ENCODE data around the gene MAN1C1. TPM values are rescaled to one million over a fixed set of nuclear protein-coding genes. Genes with fewer than 3 reads are reported as not detected.

Gene MAN1C1
- total and polyA plus RNA-seq, 4 donors, result 4.6 to 14.7 (median 13.1) TPM

- 94% methylated on average over 3 of the region's 3 CpGs for WGBS, 2 donors
- TF ChIP-seq CTCF (IDR thresholded peaks at IDR 0.05; ENCODE audit: control extremely low read depth, extremely low read depth), result no peak
These were observed 3.5 kb upstream of the MAN1C1 start for GRCh38 chr1:25613091-25613490.

GRCh38 chr1:25614501-25615171 is 2.0 kb upstream of the MAN1C1 start:
- ATAC-seq (ENCODE audit: insufficient read depth, low FRiP score), result no peak
- no peak overlapping the region for H3K27ac ChIP-seq (ENCODE audit: low read depth in 1 of 2, low read length in 1 of 2)
- no peaks in the 10 kb centered on the region for H3K9me3 ChIP-seq (ENCODE audit: control insufficient read depth in 4 of 4, insufficient read depth in 3 of 4, low read length in 3 of 4)
- DNase-seq, result no peak
- WGBS, 2 donors, result 75 to 77% methylated on average over 4 of the region's 4 CpGs
- H3K4me1 ChIP-seq (ENCODE audit: control insufficient read depth in 5 of 5, insufficient read depth in 5 of 5, low read length in 5 of 5), result peaks cover 0 to 37% (median 4%) of the 10 kb centered on the region in 5 donors
- no peak overlapping the region for H3K9ac ChIP-seq (ENCODE audit: insufficient read depth in 1 of 2, low read length in 2 of 2)
- H3K36me3 ChIP-seq (ENCODE audit: control insufficient read depth in 4 of 4, insufficient read depth in 4 of 4, low read length in 4 of 4), result no peaks in the 10 kb centered on the region
- H3K27me3 ChIP-seq (ENCODE audit: control insufficient read depth in 3 of 3, insufficient read depth in 3 of 3, low read length in 2 of 3), result peaks cover 0 to 15% (median 3%) of the 10 kb centered on the region in 3 donors
- H3K4me3 ChIP-seq, result no peak overlapping the region
- TF ChIP-seq CTCF (IDR thresholded peaks at IDR 0.05; ENCODE audit: control extremely low read depth, extremely low read depth), result no peak

More at GRCh38 chr1:25613091-25613490, 3.5 kb upstream of the MAN1C1 start:
- H3K9me3 ChIP-seq (ENCODE audit: control insufficient read depth in 4 of 4, insufficient read depth in 3 of 4, low read length in 3 of 4), result no peaks in the 10 kb centered on the region
- no peak for DNase-seq
- peaks cover 0 to 13% (median 3%) of the 10 kb centered on the region in 3 donors for H3K27me3 ChIP-seq (ENCODE audit: control insufficient read depth in 3 of 3, insufficient read depth in 3 of 3, low read length in 2 of 3)
- ATAC-seq (ENCODE audit: insufficient read depth, low FRiP score), result no peak
- no peaks in the 10 kb centered on the region for H3K36me3 ChIP-seq (ENCODE audit: control insufficient read depth in 4 of 4, insufficient read depth in 4 of 4, low read length in 4 of 4)
- H3K27ac ChIP-seq (ENCODE audit: low read depth in 1 of 2, low read length in 1 of 2), result no peak overlapping the region
- no peak overlapping the region for H3K4me3 ChIP-seq
- H3K9ac ChIP-seq (ENCODE audit: insufficient read depth in 1 of 2, low read length in 2 of 2), result no peak overlapping the region
- peaks cover 0 to 24% (median 2%) of the 10 kb centered on the region in 5 donors for H3K4me1 ChIP-seq (ENCODE audit: control insufficient read depth in 5 of 5, insufficient read depth in 5 of 5, low read length in 5 of 5)

GRCh38 chr1:25615172-25615541 is 1.4 kb upstream of the MAN1C1 start:
- Histone ChIP-seq H3K27ac (ENCODE audit: low read depth in 1 of 2, low read length in 1 of 2) (no peak overlapping the region), H3K4me1 (ENCODE audit: control insufficient read depth in 5 of 5, insufficient read depth in 5 of 5, low read length in 5 of 5) (peaks cover 0 to 32% (median 4%) of the 10 kb centered on the region in 5 donors), H3K9ac (ENCODE audit: insufficient read depth in 1 of 2, low read length in 2 of 2) (no peak overlapping the region), H3K27me3 (ENCODE audit: control insufficient read depth in 3 of 3, insufficient read depth in 3 of 3, low read length in 2 of 3) (peaks cover 0 to 12% (median 3%) of the 10 kb centered on the region in 3 donors), H3K9me3 (ENCODE audit: control insufficient read depth in 4 of 4, insufficient read depth in 3 of 4, low read length in 3 of 4) (no peaks in the 10 kb centered on the region), H3K4me3 (no peak overlapping the region), H3K36me3 (ENCODE audit: control insufficient read depth in 4 of 4, insufficient read depth in 4 of 4, low read length in 4 of 4) (no peaks in the 10 kb centered on the region)
- DNase-seq (no peak), ATAC-seq (ENCODE audit: insufficient read depth, low FRiP score) (no peak)
- TF ChIP-seq CTCF (IDR thresholded peaks at IDR 0.05; ENCODE audit: control extremely low read depth, extremely low read depth), result no peak
- WGBS, 2 donors, result 72 to 77% methylated on average over 7 of the region's 7 CpGs
